Activated CD8-positive, alpha-beta memory T cell treated with anti-CD3 and anti-CD28 coated beads for 24 hours (primary cell): ENCODE results near the gene USP12.
"Not testable (repeated sequence)": the region's sequence is repeated elsewhere in the genome, so short reads cannot be mapped to it uniquely, and the experiment has no call there.

Experiments used
- DNase-seq: peaks from one replicate; pipeline ENCODE4 v3.0.0-alpha.2; 2020

The USP12 gene

GRCh38 chr13:27171244-27171826 lies at the start of gene USP12:
USP12 (minus strand) TSS chr13:27171811; CDS start chr13:27171639, 172 bp downstream.
- no peak for DNase-seq

- DNase-seq = no peak
These were observed 48.0 kb upstream of the USP12 start for GRCh38 chr13:27219611-27220010.

GRCh38 chr13:27218861-27219260 lies 47.2 kb upstream of the USP12 start:
- not testable (repeated sequence) for DNase-seq

DNA sequence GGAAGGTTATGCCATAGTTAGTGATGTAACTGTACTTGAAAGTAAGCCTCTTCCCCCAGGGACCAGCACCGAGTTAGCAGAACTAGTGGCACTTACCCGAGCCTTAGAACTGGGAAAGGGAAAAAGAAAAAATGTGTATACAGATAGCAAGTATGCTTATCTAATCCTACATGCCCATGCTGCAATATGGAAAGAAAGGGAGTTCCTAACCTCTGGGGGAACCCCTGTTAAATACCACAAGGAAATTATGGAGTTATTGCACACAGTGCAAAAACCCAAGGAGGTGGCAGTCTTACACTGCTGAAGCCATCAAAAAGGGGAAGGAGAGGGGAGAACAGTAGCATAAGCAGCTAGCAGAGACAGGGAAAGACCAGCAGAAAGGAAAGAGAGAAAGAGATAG lies 46.2 kb upstream of the USP12 start:
- not testable (repeated sequence) for DNase-seq

GRCh38 chr13:27213386-27213785 lies 41.8 kb upstream of the USP12 start:
- not testable (repeated sequence) for DNase-seq

GRCh38 chr13:27211771-27212364 lies 40.3 kb upstream of the USP12 start:
- DNase-seq = no peak

DNA sequence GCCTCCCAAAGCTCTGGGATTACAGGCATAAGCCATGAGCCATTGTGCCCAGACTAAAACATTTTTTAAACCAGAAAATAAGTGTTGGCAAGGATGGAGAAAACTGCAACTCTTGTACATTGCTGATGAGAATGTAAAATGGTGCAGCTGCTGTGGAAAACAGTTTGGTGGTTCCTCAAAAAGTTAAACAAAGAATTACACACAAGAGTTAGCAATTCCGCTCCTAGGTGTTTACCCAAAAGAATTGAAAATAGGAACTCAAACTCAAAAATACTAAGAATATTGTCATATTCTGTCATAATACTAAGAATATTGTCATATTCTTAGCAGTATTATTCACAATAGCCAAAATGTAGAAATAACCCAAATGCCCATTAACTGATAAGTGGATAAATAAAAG lies 39.7 kb upstream of the USP12 start:
- no peak for DNase-seq

- DNase-seq = no peak
These were observed 36.9 kb upstream of the USP12 start for GRCh38 chr13:27208514-27208913.

DNA sequence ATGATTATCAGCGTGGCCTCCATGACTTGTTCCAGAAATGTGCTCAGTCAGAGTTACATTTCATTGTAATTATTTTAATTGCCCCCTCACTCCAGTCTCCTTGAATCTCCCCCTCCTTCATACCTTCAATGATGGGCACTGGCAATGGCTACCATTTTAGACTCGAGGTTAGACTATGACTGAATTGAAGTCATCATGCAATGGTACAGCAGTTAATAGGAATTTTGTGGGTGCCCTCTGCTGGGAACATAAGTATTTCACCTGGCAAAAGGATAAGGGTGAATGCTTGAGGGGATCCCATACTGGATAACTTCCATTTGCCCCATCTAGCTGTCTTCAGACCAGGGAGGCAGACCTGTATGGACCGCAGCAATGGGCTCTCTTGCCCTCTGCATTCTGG lies 32.2 kb upstream of the USP12 start:
- no peak for DNase-seq

DNA sequence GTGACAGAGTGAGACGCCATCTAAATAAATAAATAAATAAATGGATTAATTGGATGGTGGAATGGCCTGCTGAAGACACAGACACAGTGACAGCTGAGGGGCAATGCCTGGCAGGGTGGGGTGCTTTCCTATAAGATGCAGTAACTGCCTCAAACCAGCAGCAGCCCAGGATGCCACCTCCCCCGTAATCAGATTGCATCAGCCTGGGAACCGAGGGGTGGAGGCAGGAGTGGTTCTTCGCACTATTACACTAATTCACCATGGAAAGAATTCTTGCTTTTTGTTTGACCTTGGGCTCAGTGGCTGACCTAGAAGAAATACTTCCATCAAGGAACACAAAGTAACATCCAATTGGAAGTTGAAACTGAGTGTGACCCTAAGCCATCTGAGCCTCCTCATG lies 31.6 kb upstream of the USP12 start:
- DNase-seq = no peak

- no peak for DNase-seq
These were observed 30.1 kb upstream of the USP12 start for GRCh38 chr13:27201661-27202060.

- no peak for DNase-seq
These were observed 28.9 kb upstream of the USP12 start for GRCh38 chr13:27200413-27201070.

DNA sequence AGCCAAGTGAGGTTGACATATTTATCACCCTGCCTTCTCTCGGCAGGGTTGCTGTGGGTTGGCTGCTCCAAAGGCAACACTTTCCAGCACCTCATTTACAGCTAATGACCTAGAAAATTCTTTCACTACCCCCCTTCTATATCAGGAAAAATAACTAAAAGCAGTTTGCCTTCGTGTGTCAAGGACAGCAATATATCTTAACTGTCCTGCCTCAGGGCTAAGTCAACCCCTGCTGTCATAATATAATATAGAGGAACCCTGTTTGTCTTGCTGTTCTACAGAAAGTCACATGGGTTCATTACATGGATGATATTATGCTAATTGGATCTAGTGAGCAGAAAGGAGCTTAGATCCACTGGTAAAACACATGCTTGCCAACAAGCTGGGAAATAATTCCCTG lies 28.1 kb upstream of the USP12 start:
- no peak for DNase-seq

GRCh38 chr13:27199211-27199610 lies 27.6 kb upstream of the USP12 start:
- DNase-seq = no peak

- DNase-seq = no peak
These were observed 23.5 kb upstream of the USP12 start for GRCh38 chr13:27194895-27195764.

DNA sequence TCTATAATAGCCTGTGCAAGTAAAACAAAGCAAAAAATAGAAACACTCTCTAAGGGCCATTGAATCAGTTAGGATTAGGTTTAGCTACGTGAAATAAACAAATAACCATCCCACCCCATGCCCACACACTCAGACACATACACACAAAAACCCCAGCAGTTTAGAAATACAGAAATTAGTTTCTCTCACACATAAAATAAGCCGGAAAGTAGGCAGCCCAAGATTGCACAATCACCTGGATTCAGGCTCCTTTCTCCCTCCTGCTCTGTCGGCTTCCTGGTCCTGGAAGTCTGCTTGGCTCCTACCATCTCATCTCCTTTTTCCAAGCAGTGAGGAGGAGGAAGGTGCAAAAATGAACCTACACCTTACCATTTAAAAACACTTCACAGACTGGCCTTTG lies 22.6 kb upstream of the USP12 start:
- DNase-seq = no peak

- no peak for DNase-seq
These were observed 21.9 kb upstream of the USP12 start for GRCh38 chr13:27193496-27193895.

GRCh38 chr13:27192973-27193372 lies 21.4 kb upstream of the USP12 start:
- DNase-seq = no peak

DNA sequence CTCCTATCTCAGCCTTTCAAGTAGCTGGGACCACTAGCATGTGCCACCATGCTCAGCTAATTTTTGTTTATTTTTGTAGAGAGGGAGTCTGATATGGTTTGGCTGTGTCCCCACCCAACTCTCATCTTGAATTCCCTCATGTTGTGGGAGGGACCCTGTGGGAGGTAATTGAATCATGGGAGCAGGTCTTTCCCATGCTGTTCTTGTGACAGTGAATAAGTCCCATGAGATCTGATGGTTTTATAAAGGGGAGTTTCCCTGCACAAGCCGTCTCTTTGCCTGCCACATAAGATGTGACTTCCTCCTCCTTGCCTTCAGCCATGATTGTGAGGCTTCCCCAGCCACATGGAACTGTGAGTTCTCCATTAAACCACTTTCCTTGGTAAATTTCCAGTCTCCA lies 20.8 kb upstream of the USP12 start:
- not testable (repeated sequence) for DNase-seq

GRCh38 chr13:27189192-27189591 lies 17.6 kb upstream of the USP12 start:
- DNase-seq = no peak

GRCh38 chr13:27188239-27188638 lies 16.6 kb upstream of the USP12 start:
- no peak for DNase-seq

DNA sequence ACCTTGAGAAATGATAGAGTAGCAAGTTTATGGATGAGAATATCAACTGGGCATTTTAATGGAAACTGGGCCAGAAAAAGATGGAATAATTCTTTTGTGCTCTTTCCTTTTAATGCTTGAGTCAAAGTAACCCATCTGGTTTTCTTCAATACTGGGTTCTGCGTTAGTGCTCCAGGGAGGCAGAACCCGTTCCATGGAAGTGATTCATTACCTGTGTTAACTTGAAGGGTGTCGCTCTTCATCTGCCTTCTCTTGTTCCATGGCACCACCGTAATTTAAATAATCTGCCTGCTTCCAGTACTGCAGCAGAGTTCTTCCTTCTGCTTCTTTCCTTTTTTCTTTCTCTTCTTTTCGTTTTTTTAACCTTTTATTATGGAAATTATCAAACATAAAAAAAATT lies 14.7 kb upstream of the USP12 start:
- DNase-seq = no peak

- DNase-seq = no peak
These were observed 12.0 kb upstream of the USP12 start for GRCh38 chr13:27183561-27184147.
